Activated naive CD4-positive, alpha-beta T cell treated with anti-CD3 and anti-CD28 coated beads, Interleukin-2, amount 50 U/mL, for 72 hours (primary cell): ENCODE results near the gene MLC1. TPM values are rescaled to one million over a fixed set of nuclear protein-coding genes. Genes with fewer than 3 reads are reported as not detected.

Experiments
- ATAC-seq, 2 donors: fragments of 150-1000 bp; cut with Tn5 transposase; 2 replicates each; pipeline ENCODE4 v1.10.0; 2021; ENCODE audit warnings: mild to moderate bottlenecking in 2 of 2, moderate library complexity in 2 of 2
- DNase-seq, 2 donors: peaks; one replicate each; pipeline ENCODE4 v3.0.0; 2021 to 2022; ENCODE audit warnings: low spot score in 2 of 2
- H3K27ac Mint-ChIP-seq, 2 donors: one replicate each; pipeline ENCODE4 v1.8.0; 2022; ENCODE audit warnings: mild to moderate bottlenecking in 2 of 2, mixed read lengths in 2 of 2
- H3K36me3 Mint-ChIP-seq, 2 donors: one replicate each; pipeline ENCODE4 v1.8.0; 2022; ENCODE audit warnings: mixed read lengths in 2 of 2
- H3K9me3 Mint-ChIP-seq, 2 donors: one replicate each; pipeline ENCODE4 v1.8.0; 2022; ENCODE audit warnings: mixed read lengths in 2 of 2
- total RNA-seq, 2 donors: library from RNA; stranded (reverse); gene quantifications; one replicate each; pipeline ENCODE4 v1.2.3, GENCODE V29; 2022

Gene MLC1
- total RNA-seq, 2 donors from 2014 or later, result 0.29 TPM; not detected in 1

GRCh38 chr22:50112151-50113118 lies 27.2 kb upstream of the MLC1 start:
- Mint-ChIP-seq H3K36me3 (no peaks in the 10 kb centered on the region), H3K27ac (peak overlapping the region; percentile 51 to 89), H3K9me3 (no peaks in the 10 kb centered on the region)
- ATAC-seq (peak; percentile 75 to 76), DNase-seq (peak in 1 of 2 donors; percentile 35)

GRCh38 chr22:50111056-50111455 lies 25.8 kb upstream of the MLC1 start:
- DNase-seq, result no peak
- Mint-ChIP-seq H3K36me3 (no peaks in the 10 kb centered on the region), H3K9me3 (no peaks in the 10 kb centered on the region), H3K27ac (no peak overlapping the region)
- ATAC-seq, result no peak

GRCh38 chr22:50107529-50107928 lies 22.3 kb upstream of the MLC1 start:
- Mint-ChIP-seq H3K9me3 (no peaks in the 10 kb centered on the region), H3K36me3 (no peaks in the 10 kb centered on the region), H3K27ac (no peak overlapping the region)
- ATAC-seq (no peak), DNase-seq (no peak)

GRCh38 chr22:50105208-50106100 lies 20.2 kb upstream of the MLC1 start:
- DNase-seq (no peak), ATAC-seq (peak; percentile 67 to 87)
- H3K9me3 Mint-ChIP-seq, result no peaks in the 10 kb centered on the region
- no peaks in the 10 kb centered on the region for H3K36me3 Mint-ChIP-seq
- H3K27ac Mint-ChIP-seq, result peak overlapping the region in 1 of 2 donors; percentile 41

GRCh38 chr22:50104141-50104544 lies 18.9 kb upstream of the MLC1 start:
- Mint-ChIP-seq H3K27ac (no peak overlapping the region), H3K9me3 (no peaks in the 10 kb centered on the region), H3K36me3 (no peaks in the 10 kb centered on the region)
- no peak for DNase-seq
- no peak for ATAC-seq

- H3K27ac Mint-ChIP-seq, result no peak overlapping the region
- no peaks in the 10 kb centered on the region for H3K9me3 Mint-ChIP-seq
- ATAC-seq (peak in 1 of 2 donors; percentile 16), DNase-seq (no peak)
- H3K36me3 Mint-ChIP-seq, result no peaks in the 10 kb centered on the region
Observed at GRCh38 chr22:50102946-50103345, 17.7 kb upstream of the MLC1 start.

GRCh38 chr22:50101870-50102565 lies 16.8 kb upstream of the MLC1 start:
- ATAC-seq (no peak), DNase-seq (no peak)
- Mint-ChIP-seq H3K27ac (peak overlapping the region in 1 of 2 donors; percentile 22), H3K36me3 (no peaks in the 10 kb centered on the region), H3K9me3 (no peaks in the 10 kb centered on the region)

GRCh38 chr22:50098052-50098451 lies 12.8 kb upstream of the MLC1 start:
- Mint-ChIP-seq H3K36me3 (no peaks in the 10 kb centered on the region), H3K27ac (no peak overlapping the region), H3K9me3 (no peaks in the 10 kb centered on the region)
- ATAC-seq, result no peak
- no peak for DNase-seq

GRCh38 chr22:50092342-50092741 lies 7.1 kb upstream of the MLC1 start:
- DNase-seq (no peak), ATAC-seq (no peak)
- no peak overlapping the region for H3K27ac Mint-ChIP-seq
- H3K36me3 Mint-ChIP-seq, result peaks cover 5 to 12% of the 10 kb centered on the region in 2 donors
- peaks cover 0 to 4% of the 10 kb centered on the region in 2 donors for H3K9me3 Mint-ChIP-seq

GRCh38 chr22:50091092-50091768 lies 6.0 kb upstream of the MLC1 start:
- Mint-ChIP-seq H3K36me3 (peaks cover 5 to 12% of the 10 kb centered on the region in 2 donors), H3K27ac (no peak overlapping the region), H3K9me3 (peaks cover 4 to 12% of the 10 kb centered on the region in 2 donors)
- DNase-seq (no peak), ATAC-seq (no peak)

- peaks cover 5 to 14% of the 10 kb centered on the region in 2 donors for H3K36me3 Mint-ChIP-seq
- DNase-seq (no peak), ATAC-seq (no peak)
- H3K9me3 Mint-ChIP-seq, result peaks cover 4 to 12% of the 10 kb centered on the region in 2 donors
- H3K27ac Mint-ChIP-seq, result no peak overlapping the region
Observed at GRCh38 chr22:50090412-50090714, 5.1 kb upstream of the MLC1 start.

- Mint-ChIP-seq H3K36me3 (peaks cover 5 to 19% of the 10 kb centered on the region in 2 donors), H3K9me3 (peaks cover 4 to 12% of the 10 kb centered on the region in 2 donors), H3K27ac (no peak within 1 kb of the TSS)
- ATAC-seq (no peak), DNase-seq (no peak)
Observed at GRCh38 chr22:50089682-50090411, 4.6 kb upstream of the MLC1 start, which contains the start of gene MOV10L1. TSS of gene MOV10L1 (plus strand) at chr22:50090006. CDS start at chr22:50090089, 83 bp downstream.

GRCh38 chr22:50089231-50089630 lies 4.0 kb upstream of the MLC1 start:
- DNase-seq (no peak), ATAC-seq (no peak)
- Mint-ChIP-seq H3K36me3 (peaks cover 5 to 19% of the 10 kb centered on the region in 2 donors), H3K9me3 (peaks cover 4 to 12% of the 10 kb centered on the region in 2 donors), H3K27ac (no peak overlapping the region)

- DNase-seq, result no peak
- peaks cover 4 to 12% of the 10 kb centered on the region in 2 donors for H3K9me3 Mint-ChIP-seq
- no peak for ATAC-seq
- no peak overlapping the region for H3K27ac Mint-ChIP-seq
- H3K36me3 Mint-ChIP-seq, result peaks cover 5 to 19% of the 10 kb centered on the region in 2 donors
Observed at GRCh38 chr22:50088096-50088495, 2.9 kb upstream of the MLC1 start.

- ATAC-seq, result no peak
- no peak overlapping the region for H3K27ac Mint-ChIP-seq
- DNase-seq, result no peak
- peaks cover 5 to 19% of the 10 kb centered on the region in 2 donors for H3K36me3 Mint-ChIP-seq
- H3K9me3 Mint-ChIP-seq, result peaks cover 4 to 12% of the 10 kb centered on the region in 2 donors
Observed at GRCh38 chr22:50087646-50088045, 2.4 kb upstream of the MLC1 start.
